ENCODE results near the gene DNAJC17.

DNAJC17 gene

GRCh38 chr15:40823572-40824343, 16.5 kb upstream of the DNAJC17 start:
- H3K4me3 ChIP-seq (ENCODE audit: insufficient read depth in 1 of 2, low read depth in 1 of 2, low read length in 2 of 2), result no peak overlapping the region
- no peak overlapping the region for H3K4me2 ChIP-seq (ENCODE audit: low read length, poor library complexity, severe bottlenecking)
- no peak overlapping the region for H4K91ac ChIP-seq (ENCODE audit: low read length)
- peaks cover 4% of the 10 kb centered on the region for H3K4me1 ChIP-seq (ENCODE audit: control insufficient read depth, insufficient read depth, low read depth, low read length)
- H2BK12ac ChIP-seq (ENCODE audit: low read length in 2 of 2), result no peak overlapping the region
- no peak overlapping the region for H2BK5ac ChIP-seq (ENCODE audit: low read depth, low read length, poor library complexity, severe bottlenecking)
- no peak overlapping the region for H3K9ac ChIP-seq (ENCODE audit: low read length)
- H3K4ac ChIP-seq (ENCODE audit: low read depth in 1 of 2, low read length in 2 of 2), result no peak overlapping the region
- no peak overlapping the region for H3K18ac ChIP-seq (ENCODE audit: low read depth in 1 of 2, low read length in 2 of 2)
- no peak overlapping the region for H3K27ac ChIP-seq (ENCODE audit: low read length, poor library complexity, severe bottlenecking)
- no peaks in the 10 kb centered on the region for H3K79me1 ChIP-seq (replicated peaks; ENCODE audit: low read length, poor library complexity, severe bottlenecking)
- DNase-seq, result no peak
- H2BK15ac ChIP-seq (ENCODE audit: low read depth, poor library complexity, severe bottlenecking), result no peak overlapping the region
- peaks cover 3 to 34% of the 10 kb centered on the region in 2 experiments for H3K27me3 ChIP-seq (ENCODE audit: control insufficient read depth in 1 of 2, insufficient read depth in 1 of 2, low read length in 2 of 2)
- no peak overlapping the region for H2AK5ac ChIP-seq (ENCODE audit: low read length, severe bottlenecking)
- no CpG with 5 or more reads among the region's 1 CpG for WGBS
- H2BK120ac ChIP-seq (ENCODE audit: low read depth, low read length), result no peak overlapping the region
- H2AFZ ChIP-seq (ENCODE audit: low read depth, low read length), result no peak overlapping the region
- H3K14ac ChIP-seq (ENCODE audit: low read length in 2 of 2), result no peak overlapping the region
- H3K9me3 ChIP-seq (ENCODE audit: control insufficient read depth, low read length), result no peaks in the 10 kb centered on the region
- H3K36me3 ChIP-seq (ENCODE audit: control insufficient read depth in 1 of 2, insufficient read depth in 2 of 2, low read depth in 1 of 2, low read length in 2 of 2), result no peaks in the 10 kb centered on the region
- H4K8ac ChIP-seq (ENCODE audit: low read length), result no peak overlapping the region
- no peak overlapping the region for H3K23ac ChIP-seq (ENCODE audit: low read length in 2 of 2)

GRCh38 chr15:40821195-40821594, 13.9 kb upstream of the DNAJC17 start:
- Histone ChIP-seq H3K9ac (ENCODE audit: low read length) (no peak overlapping the region), H2BK120ac (ENCODE audit: low read depth, low read length) (no peak overlapping the region), H3K4me2 (ENCODE audit: low read length, poor library complexity, severe bottlenecking) (no peak overlapping the region), H3K27ac (ENCODE audit: low read length, poor library complexity, severe bottlenecking) (no peak overlapping the region), H2BK5ac (ENCODE audit: low read depth, low read length, poor library complexity, severe bottlenecking) (no peak overlapping the region), H3K4ac (ENCODE audit: low read depth in 1 of 2, low read length in 2 of 2) (no peak overlapping the region), H3K14ac (ENCODE audit: low read length in 2 of 2) (no peak overlapping the region), H3K79me1 (replicated peaks; ENCODE audit: low read length, poor library complexity, severe bottlenecking) (no peaks in the 10 kb centered on the region), H2BK12ac (ENCODE audit: low read length in 2 of 2) (no peak overlapping the region), H3K36me3 (ENCODE audit: control insufficient read depth in 1 of 2, insufficient read depth in 2 of 2, low read depth in 1 of 2, low read length in 2 of 2) (no peaks in the 10 kb centered on the region), H3K4me3 (ENCODE audit: insufficient read depth in 1 of 2, low read depth in 1 of 2, low read length in 2 of 2) (no peak overlapping the region), H3K9me3 (ENCODE audit: control insufficient read depth, low read length) (no peaks in the 10 kb centered on the region), H2BK15ac (ENCODE audit: low read depth, poor library complexity, severe bottlenecking) (no peak overlapping the region), H3K23ac (ENCODE audit: low read length in 2 of 2) (no peak overlapping the region), H3K27me3 (ENCODE audit: control insufficient read depth in 1 of 2, insufficient read depth in 1 of 2, low read length in 2 of 2) (peaks cover 0 to 12% of the 10 kb centered on the region in 2 experiments), H3K4me1 (ENCODE audit: control insufficient read depth, insufficient read depth, low read depth, low read length) (peaks cover 4% of the 10 kb centered on the region), H4K91ac (ENCODE audit: low read length) (no peak overlapping the region), H2AK5ac (ENCODE audit: low read length, severe bottlenecking) (no peak overlapping the region), H3K18ac (ENCODE audit: low read depth in 1 of 2, low read length in 2 of 2) (no peak overlapping the region), H2AFZ (ENCODE audit: low read depth, low read length) (no peak overlapping the region), H4K8ac (ENCODE audit: low read length) (no peak overlapping the region)
- no peak for DNase-seq
- 98% methylated on average over 2 of the region's 2 CpGs for WGBS

GRCh38 chr15:40819048-40819447, 11.8 kb upstream of the DNAJC17 start:
- Histone ChIP-seq H2AK5ac (ENCODE audit: low read length, severe bottlenecking) (no peak overlapping the region), H3K79me1 (replicated peaks; ENCODE audit: low read length, poor library complexity, severe bottlenecking) (no peaks in the 10 kb centered on the region), H3K4me2 (ENCODE audit: low read length, poor library complexity, severe bottlenecking) (no peak overlapping the region), H3K9me3 (ENCODE audit: control insufficient read depth, low read length) (no peaks in the 10 kb centered on the region), H3K4ac (ENCODE audit: low read depth in 1 of 2, low read length in 2 of 2) (no peak overlapping the region), H4K91ac (ENCODE audit: low read length) (no peak overlapping the region), H2BK12ac (ENCODE audit: low read length in 2 of 2) (no peak overlapping the region), H2BK120ac (ENCODE audit: low read depth, low read length) (no peak overlapping the region), H3K18ac (ENCODE audit: low read depth in 1 of 2, low read length in 2 of 2) (no peak overlapping the region), H3K4me3 (ENCODE audit: insufficient read depth in 1 of 2, low read depth in 1 of 2, low read length in 2 of 2) (no peak overlapping the region), H3K14ac (ENCODE audit: low read length in 2 of 2) (no peak overlapping the region), H3K9ac (ENCODE audit: low read length) (no peak overlapping the region), H2BK5ac (ENCODE audit: low read depth, low read length, poor library complexity, severe bottlenecking) (no peak overlapping the region), H2BK15ac (ENCODE audit: low read depth, poor library complexity, severe bottlenecking) (no peak overlapping the region), H3K27me3 (ENCODE audit: control insufficient read depth in 1 of 2, insufficient read depth in 1 of 2, low read length in 2 of 2) (peaks cover 0 to under 1% of the 10 kb centered on the region in 2 experiments), H3K27ac (ENCODE audit: low read length, poor library complexity, severe bottlenecking) (no peak overlapping the region), H3K4me1 (ENCODE audit: control insufficient read depth, insufficient read depth, low read depth, low read length) (no peaks in the 10 kb centered on the region), H3K23ac (ENCODE audit: low read length in 2 of 2) (no peak overlapping the region), H3K36me3 (ENCODE audit: control insufficient read depth in 1 of 2, insufficient read depth in 2 of 2, low read depth in 1 of 2, low read length in 2 of 2) (peaks cover 8 to 14% of the 10 kb centered on the region in 2 experiments), H4K8ac (ENCODE audit: low read length) (no peak overlapping the region), H2AFZ (ENCODE audit: low read depth, low read length) (no peak overlapping the region)
- whole genome bisulfite sequencing, result 91% methylated on average over 7 of the region's 7 CpGs
- DNase-seq, result no peak

GRCh38 chr15:40815042-40815698, 7.9 kb upstream of the DNAJC17 start:
- Histone ChIP-seq H3K27ac (ENCODE audit: low read length, poor library complexity, severe bottlenecking) (no peak overlapping the region), H3K9me3 (ENCODE audit: control insufficient read depth, low read length) (no peaks in the 10 kb centered on the region), H2AK5ac (ENCODE audit: low read length, severe bottlenecking) (no peak overlapping the region), H4K91ac (ENCODE audit: low read length) (no peak overlapping the region), H3K36me3 (ENCODE audit: control insufficient read depth in 1 of 2, insufficient read depth in 2 of 2, low read depth in 1 of 2, low read length in 2 of 2) (peaks cover 29 to 48% of the 10 kb centered on the region in 2 experiments), H3K4me3 (ENCODE audit: insufficient read depth in 1 of 2, low read depth in 1 of 2, low read length in 2 of 2) (no peak overlapping the region), H3K23ac (ENCODE audit: low read length in 2 of 2) (no peak overlapping the region), H2BK5ac (ENCODE audit: low read depth, low read length, poor library complexity, severe bottlenecking) (no peak overlapping the region), H3K79me1 (replicated peaks; ENCODE audit: low read length, poor library complexity, severe bottlenecking) (no peaks in the 10 kb centered on the region), H2BK15ac (ENCODE audit: low read depth, poor library complexity, severe bottlenecking) (no peak overlapping the region), H3K4ac (ENCODE audit: low read depth in 1 of 2, low read length in 2 of 2) (no peak overlapping the region), H4K8ac (ENCODE audit: low read length) (no peak overlapping the region), H2BK120ac (ENCODE audit: low read depth, low read length) (no peak overlapping the region), H3K9ac (ENCODE audit: low read length) (no peak overlapping the region), H3K14ac (ENCODE audit: low read length in 2 of 2) (no peak overlapping the region), H2AFZ (ENCODE audit: low read depth, low read length) (no peak overlapping the region), H3K27me3 (ENCODE audit: control insufficient read depth in 1 of 2, insufficient read depth in 1 of 2, low read length in 2 of 2) (no peaks in the 10 kb centered on the region), H2BK12ac (ENCODE audit: low read length in 2 of 2) (no peak overlapping the region), H3K18ac (ENCODE audit: low read depth in 1 of 2, low read length in 2 of 2) (no peak overlapping the region), H3K4me2 (ENCODE audit: low read length, poor library complexity, severe bottlenecking) (no peak overlapping the region), H3K4me1 (ENCODE audit: control insufficient read depth, insufficient read depth, low read depth, low read length) (no peaks in the 10 kb centered on the region)
- no peak for DNase-seq
- 97% methylated on average over 3 of the region's 4 CpGs for WGBS

Measured in mesenchymal stem cell (in vitro differentiated cells and primary cell).